Glomerular visceral epithelial cell (primary cell): ENCODE data around the gene EIF2S2.

ENCODE experiments used
- DNase-seq: peaks from one replicate; pipeline ENCODE4 v3.0.0-alpha.2; 2016; ENCODE audit errors: extremely low spot score

EIF2S2 gene

GRCh38 chr20:34065260-34065659 lies 46.8 kb downstream of the EIF2S2 start:
- peak; percentile 27 for DNase-seq

GRCh38 chr20:34064286-34064685 lies 47.8 kb downstream of the EIF2S2 start:
- DNase-seq = no peak

GRCh38 chr20:34062570-34063482 lies 49.2 kb downstream of the EIF2S2 start:
- DNase-seq = no peak

GRCh38 chr20:34061695-34062094 lies 50.3 kb downstream of the EIF2S2 start:
- no peak for DNase-seq

- no peak for DNase-seq
These were observed 51.1 kb downstream of the EIF2S2 start for GRCh38 chr20:34060970-34061369.

GRCh38 chr20:34058831-34059230 lies 53.2 kb downstream of the EIF2S2 start:
- DNase-seq = peak; percentile 31

GRCh38 chr20:34055290-34055689 lies 56.8 kb downstream of the EIF2S2 start:
- DNase-seq = no peak

GRCh38 chr20:34052414-34052813 lies 59.6 kb downstream of the EIF2S2 start:
- no peak for DNase-seq

GRCh38 chr20:34049897-34050695 lies 61.9 kb downstream of the EIF2S2 start:
- no peak for DNase-seq

- DNase-seq = no peak
These were observed 62.7 kb downstream of the EIF2S2 start for GRCh38 chr20:34049389-34049788.

- DNase-seq = no peak
These were observed 64.1 kb downstream of the EIF2S2 start for GRCh38 chr20:34047917-34048316.

- no peak for DNase-seq
These were observed 64.9 kb downstream of the EIF2S2 start for GRCh38 chr20:34047010-34047687.

GRCh38 chr20:34045930-34046725 lies 65.9 kb downstream of the EIF2S2 start:
- DNase-seq = no peak

- no peak for DNase-seq
These were observed 66.7 kb downstream of the EIF2S2 start for GRCh38 chr20:34045294-34045693.

- no peak for DNase-seq
These were observed 69.0 kb downstream of the EIF2S2 start for GRCh38 chr20:34043025-34043424.

- DNase-seq = no peak
These were observed 69.8 kb downstream of the EIF2S2 start for GRCh38 chr20:34042262-34042661.

- DNase-seq = no peak
These were observed 70.8 kb downstream of the EIF2S2 start for GRCh38 chr20:34041226-34041625.

GRCh38 chr20:34040300-34040995 lies 71.6 kb downstream of the EIF2S2 start:
- DNase-seq = no peak
